Fibroblast of gingiva (primary cell): ENCODE data around the gene CHURC1.

ENCODE experiments used
- DNase-seq: peaks from one replicate; pipeline ENCODE4 v3.0.0-alpha.2; 2011; ENCODE audit warnings: low read depth

Gene CHURC1

GRCh38 chr14:64956697-64957406, 42.6 kb downstream of the CHURC1 start:
- no peak for DNase-seq

GRCh38 chr14:64958201-64958600, 43.9 kb downstream of the CHURC1 start:
- no peak for DNase-seq

- no peak for DNase-seq
These were observed 44.5 kb downstream of the CHURC1 start for GRCh38 chr14:64958743-64959142.

GRCh38 chr14:64960762-64961276, 46.6 kb downstream of the CHURC1 start:
- no peak for DNase-seq

GRCh38 chr14:64963611-64964010, 49.4 kb downstream of the CHURC1 start:
- DNase-seq, result no peak

GRCh38 chr14:64965356-64966000, 51.2 kb downstream of the CHURC1 start:
- no peak for DNase-seq

GRCh38 chr14:64966976-64967375, 52.7 kb downstream of the CHURC1 start:
- DNase-seq, result no peak

- DNase-seq, result no peak
These were observed 53.9 kb downstream of the CHURC1 start for GRCh38 chr14:64968167-64968566.

GRCh38 chr14:64968651-64969050, 54.4 kb downstream of the CHURC1 start:
- DNase-seq, result no peak

GRCh38 chr14:64970041-64970440, 55.8 kb downstream of the CHURC1 start:
- DNase-seq, result no peak

- no peak for DNase-seq
These were observed 56.7 kb downstream of the CHURC1 start for GRCh38 chr14:64970776-64971477.

- DNase-seq, result no peak
These were observed 57.3 kb downstream of the CHURC1 start for GRCh38 chr14:64971491-64971942.

GRCh38 chr14:64971943-64972791, 57.9 kb downstream of the CHURC1 start, which contains the start of gene RAB15:
Gene RAB15 (minus strand): TSS chr14:64972336. CDS start chr14:64972076, 260 bp downstream.
- no peak for DNase-seq

GRCh38 chr14:64973026-64973442, 58.8 kb downstream of the CHURC1 start:
- DNase-seq, result no peak

GRCh38 chr14:64973826-64974225, 59.6 kb downstream of the CHURC1 start:
- no peak for DNase-seq

- no peak for DNase-seq
These were observed 60.3 kb downstream of the CHURC1 start for GRCh38 chr14:64974563-64974962.

GRCh38 chr14:64979336-64980074, 65.2 kb downstream of the CHURC1 start:
- DNase-seq, result peak; percentile 27

- peak; percentile 56 for DNase-seq
These were observed 69.4 kb downstream of the CHURC1 start for GRCh38 chr14:64983439-64984310.
